ENCODE data around the gene PPP3CA.

PPP3CA gene

GRCh38 chr4:101032541-101032940 is 314.8 kb downstream of the PPP3CA start:
- Histone ChIP-seq H3F3A (ENCODE audit: insufficient read depth, low read length) (no peaks in the 10 kb centered on the region), H4K20me1 (ENCODE audit: insufficient read depth, low read length) (no peaks in the 10 kb centered on the region), H2AFZ (ENCODE audit: low read length) (no peak overlapping the region), H3K79me2 (ENCODE audit: insufficient read depth, low read length) (no peaks in the 10 kb centered on the region), H3K27me3 (ENCODE audit: insufficient read depth, low read length) (no peaks in the 10 kb centered on the region), H3K4me3 (ENCODE audit: low read depth, low read length, poor library complexity, severe bottlenecking) (no peak overlapping the region), H3K9me3 (ENCODE audit: low read length) (no peaks in the 10 kb centered on the region), H3K9me2 (ENCODE audit: low read depth, low read length) (no peaks in the 10 kb centered on the region), H3K27ac (ENCODE audit: low read depth, low read length, poor library complexity, severe bottlenecking) (no peak overlapping the region), H3K9ac (ENCODE audit: low read length) (no peak overlapping the region), H3K36me3 (ENCODE audit: insufficient read depth, low read length) (peaks cover 23% of the 10 kb centered on the region; the same call in 1 of the 2 replicates), H3K4me1 (ENCODE audit: insufficient read depth, low read length, severe bottlenecking) (no peaks in the 10 kb centered on the region), H3K4me2 (ENCODE audit: low read length) (no peak overlapping the region)
- TF ChIP-seq EZH2 (IDR thresholded peaks at IDR 0.05; ENCODE audit: borderline replicate concordance, low read length), result no peak
- TF ChIP-seq CTCF (IDR thresholded peaks at IDR 0.05; ENCODE audit: low read length), result no peak

- Histone ChIP-seq H3K9me2 (ENCODE audit: low read depth, low read length) (no peaks in the 10 kb centered on the region), H3K79me2 (ENCODE audit: insufficient read depth, low read length) (no peaks in the 10 kb centered on the region), H3K4me1 (ENCODE audit: insufficient read depth, low read length, severe bottlenecking) (no peaks in the 10 kb centered on the region), H3F3A (ENCODE audit: insufficient read depth, low read length) (no peaks in the 10 kb centered on the region), H3K4me2 (ENCODE audit: low read length) (no peak overlapping the region), H3K9ac (ENCODE audit: low read length) (no peak overlapping the region), H4K20me1 (ENCODE audit: insufficient read depth, low read length) (no peaks in the 10 kb centered on the region), H3K9me3 (ENCODE audit: low read length) (no peaks in the 10 kb centered on the region), H3K4me3 (ENCODE audit: low read depth, low read length, poor library complexity, severe bottlenecking) (no peak overlapping the region), H3K27me3 (ENCODE audit: insufficient read depth, low read length) (no peaks in the 10 kb centered on the region), H3K36me3 (ENCODE audit: insufficient read depth, low read length) (peaks cover 23% of the 10 kb centered on the region; the same call in 1 of the 2 replicates), H2AFZ (ENCODE audit: low read length) (no peak overlapping the region), H3K27ac (ENCODE audit: low read depth, low read length, poor library complexity, severe bottlenecking) (no peak overlapping the region)
- TF ChIP-seq EZH2 (IDR thresholded peaks at IDR 0.05; ENCODE audit: borderline replicate concordance, low read length), result no peak
- TF ChIP-seq CTCF (IDR thresholded peaks at IDR 0.05; ENCODE audit: low read length), result no peak
Measured at GRCh38 chr4:101031971-101032370, 315.4 kb downstream of the PPP3CA start.

GRCh38 chr4:101028886-101029285 is 318.4 kb downstream of the PPP3CA start:
- Histone ChIP-seq H3F3A (ENCODE audit: insufficient read depth, low read length) (no peaks in the 10 kb centered on the region), H2AFZ (ENCODE audit: low read length) (no peak overlapping the region), H3K4me2 (ENCODE audit: low read length) (no peak overlapping the region), H3K79me2 (ENCODE audit: insufficient read depth, low read length) (no peaks in the 10 kb centered on the region), H3K27me3 (ENCODE audit: insufficient read depth, low read length) (no peaks in the 10 kb centered on the region), H3K9me3 (ENCODE audit: low read length) (no peaks in the 10 kb centered on the region), H4K20me1 (ENCODE audit: insufficient read depth, low read length) (no peaks in the 10 kb centered on the region), H3K9ac (ENCODE audit: low read length) (no peak overlapping the region), H3K4me3 (ENCODE audit: low read depth, low read length, poor library complexity, severe bottlenecking) (no peak overlapping the region), H3K4me1 (ENCODE audit: insufficient read depth, low read length, severe bottlenecking) (no peaks in the 10 kb centered on the region), H3K36me3 (ENCODE audit: insufficient read depth, low read length) (peaks cover 33% of the 10 kb centered on the region), H3K9me2 (ENCODE audit: low read depth, low read length) (no peaks in the 10 kb centered on the region), H3K27ac (ENCODE audit: low read depth, low read length, poor library complexity, severe bottlenecking) (no peak overlapping the region)
- TF ChIP-seq CTCF (IDR thresholded peaks at IDR 0.05; ENCODE audit: low read length) (no peak), EZH2 (IDR thresholded peaks at IDR 0.05; ENCODE audit: borderline replicate concordance, low read length) (no peak)
